GM18867 (cell line): Measurements from ENCODE around the gene SLC39A7.

Experiments used
- ATAC-seq: cut with Tn5 transposase; IDR thresholded peaks from one replicate; pipeline ENCODE4 v1.9.1; 2021; ENCODE audit warnings: mild to moderate bottlenecking, moderate library complexity; ENCODE audit not compliant: unreplicated experiment

The SLC39A7 gene

GRCh38 chr6:33169291-33170175 lies 31.1 kb upstream of the SLC39A7 start:
- no peak for ATAC-seq

- ATAC-seq: no peak
Measured at GRCh38 chr6:33170176-33171015, 30.3 kb upstream of the SLC39A7 start.

GRCh38 chr6:33171016-33171879 lies 29.4 kb upstream of the SLC39A7 start:
- ATAC-seq: no peak

- no peak for ATAC-seq
Measured at GRCh38 chr6:33171880-33172687, 28.6 kb upstream of the SLC39A7 start.

GRCh38 chr6:33172688-33173534 lies 27.8 kb upstream of the SLC39A7 start:
- no peak for ATAC-seq

GRCh38 chr6:33173535-33174180 lies 27.0 kb upstream of the SLC39A7 start:
- ATAC-seq: no peak

GRCh38 chr6:33174784-33175183 lies 25.9 kb upstream of the SLC39A7 start:
- no peak for ATAC-seq

GRCh38 chr6:33175436-33176069 lies 25.1 kb upstream of the SLC39A7 start:
- ATAC-seq: no peak

GRCh38 chr6:33176906-33177305 lies 23.8 kb upstream of the SLC39A7 start:
- no peak for ATAC-seq

- ATAC-seq: no peak
Measured at GRCh38 chr6:33177552-33178446, 22.9 kb upstream of the SLC39A7 start.

GRCh38 chr6:33178755-33179475 lies 21.8 kb upstream of the SLC39A7 start:
- no peak for ATAC-seq

- ATAC-seq: no peak
Measured at GRCh38 chr6:33181141-33181540, 19.5 kb upstream of the SLC39A7 start.

GRCh38 chr6:33183071-33183683 lies 17.5 kb upstream of the SLC39A7 start:
- ATAC-seq: no peak

GRCh38 chr6:33185190-33185589 lies 15.5 kb upstream of the SLC39A7 start:
- no peak for ATAC-seq

GRCh38 chr6:33185654-33186187 lies 14.9 kb upstream of the SLC39A7 start:
- no peak for ATAC-seq

- ATAC-seq: no peak
Measured at GRCh38 chr6:33187809-33188208, 12.9 kb upstream of the SLC39A7 start.
